Stimulated activated CD8-positive, alpha-beta memory T cell treated with anti-CD3 and anti-CD28 coated beads, Interleukin-7, amount 100 ng/mL, for 4 hours (primary cell): Measurements from ENCODE around the gene SIDT2.

Source experiments
- DNase-seq, 2 donors: peaks; one replicate each; pipeline ENCODE4 v3.0.0-alpha.2; 2020; ENCODE audit warnings: low read depth in 2 of 2

The SIDT2 gene

GRCh38 chr11:117189191-117189940 lies 10.8 kb downstream of the SIDT2 start:
- no peak for DNase-seq

DNA sequence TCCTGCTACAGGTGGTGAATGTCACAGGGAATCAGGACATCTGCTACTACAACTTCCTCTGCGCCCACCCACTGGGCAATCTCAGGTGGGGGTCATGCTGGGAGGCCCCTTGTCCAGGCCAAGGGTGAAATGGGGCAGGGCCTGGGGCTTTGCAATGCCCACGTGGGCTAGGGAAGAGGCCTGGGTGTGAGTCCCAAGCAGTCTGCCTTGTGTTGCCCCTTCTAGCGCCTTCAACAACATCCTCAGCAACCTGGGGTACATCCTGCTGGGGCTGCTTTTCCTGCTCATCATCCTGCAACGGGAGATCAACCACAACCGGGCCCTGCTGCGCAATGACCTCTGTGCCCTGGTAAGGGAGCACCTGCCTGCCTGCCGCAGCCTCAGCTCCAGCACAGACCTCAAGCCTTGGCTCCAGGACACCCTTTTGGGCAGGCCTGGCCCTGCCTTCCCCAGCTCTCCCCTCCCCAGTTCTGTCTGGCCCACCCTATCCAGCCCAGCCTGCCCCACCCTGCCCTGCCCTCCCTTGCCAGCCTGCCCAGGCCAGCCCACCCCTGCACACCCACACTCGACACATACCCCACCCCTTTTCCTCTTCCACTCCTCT lies 11.5 kb downstream of the SIDT2 start:
- no peak for DNase-seq

DNA sequence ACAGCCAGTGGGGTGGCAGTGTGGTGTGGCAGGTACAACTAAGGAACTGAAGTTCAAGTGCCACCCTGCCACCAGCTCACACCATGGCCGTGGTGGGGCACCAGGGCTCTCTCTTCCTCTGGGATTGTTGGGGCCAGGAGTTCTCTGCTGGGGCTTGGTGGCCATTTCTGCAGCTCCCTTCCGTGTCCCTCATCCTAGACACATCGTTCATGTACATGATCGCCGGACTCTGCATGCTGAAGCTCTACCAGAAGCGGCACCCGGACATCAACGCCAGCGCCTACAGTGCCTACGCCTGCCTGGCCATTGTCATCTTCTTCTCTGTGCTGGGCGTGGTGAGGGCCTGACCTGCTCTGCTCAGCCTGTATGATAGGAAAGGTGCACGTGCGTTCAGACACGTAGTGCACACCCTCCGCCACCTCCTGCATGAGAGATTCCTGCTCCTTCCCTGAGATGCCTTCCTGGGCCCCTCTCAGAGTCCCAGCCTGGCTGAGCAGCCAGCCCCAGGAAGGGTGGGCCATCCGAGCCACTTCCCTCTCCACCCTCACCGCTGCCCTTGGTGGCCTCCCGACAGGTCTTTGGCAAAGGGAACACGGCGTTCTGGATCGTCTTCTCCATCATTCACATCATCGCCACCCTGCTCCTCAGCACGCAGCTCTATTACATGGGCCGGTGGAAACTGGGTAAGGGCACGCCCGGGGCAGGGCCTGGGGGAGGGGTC lies 13.3 kb downstream of the SIDT2 start:
- no peak for DNase-seq

- no peak for DNase-seq
Observed at GRCh38 chr11:117192401-117192875, 13.9 kb downstream of the SIDT2 start.

DNA sequence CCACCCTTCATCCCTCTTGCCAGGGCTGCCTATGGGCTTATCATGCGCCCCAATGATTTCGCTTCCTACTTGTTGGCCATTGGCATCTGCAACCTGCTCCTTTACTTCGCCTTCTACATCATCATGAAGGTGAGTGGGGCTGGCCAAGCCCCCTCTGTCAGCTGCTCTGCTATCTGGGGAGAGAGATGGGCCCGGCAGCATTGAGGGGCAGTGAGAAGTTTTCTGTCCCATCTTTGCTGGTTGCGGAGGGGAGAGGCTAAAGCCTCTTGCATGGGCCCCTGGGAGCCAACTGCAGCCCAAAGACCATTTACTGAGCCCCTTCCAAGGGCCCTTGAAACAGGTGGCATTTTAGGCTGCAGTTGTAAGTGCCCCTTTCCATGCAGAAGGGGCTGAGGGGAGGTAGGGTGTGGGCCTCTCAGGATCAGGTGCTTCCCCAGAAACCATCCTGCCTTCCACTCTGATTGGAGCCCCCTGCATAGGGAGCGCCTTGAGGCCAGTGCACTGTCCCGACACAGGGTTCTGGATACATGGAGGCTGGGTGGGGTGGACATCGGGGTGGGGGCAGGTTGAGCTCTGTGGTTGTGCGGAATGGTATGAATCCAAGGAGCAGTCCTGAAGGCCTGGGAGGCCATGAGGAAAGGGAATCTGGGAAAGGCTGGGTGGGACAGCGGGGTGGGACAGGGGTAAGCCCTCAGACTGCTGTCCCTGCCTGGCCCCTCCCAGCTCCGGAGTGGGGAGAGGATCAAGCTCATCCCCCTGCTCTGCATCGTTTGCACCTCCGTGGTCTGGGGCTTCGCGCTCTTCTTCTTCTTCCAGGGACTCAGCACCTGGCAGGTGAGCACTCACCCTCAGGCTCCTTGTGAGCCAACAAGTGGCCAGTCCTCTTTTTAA lies 14.8 kb downstream of the SIDT2 start:
- no peak for DNase-seq

- no peak for DNase-seq
Observed at GRCh38 chr11:117194267-117194666, 15.7 kb downstream of the SIDT2 start.

GRCh38 chr11:117195258-117195657 lies 16.7 kb downstream of the SIDT2 start:
- DNase-seq: no peak

GRCh38 chr11:117195761-117196160 lies 17.2 kb downstream of the SIDT2 start:
- DNase-seq: no peak

- DNase-seq: no peak
Observed at GRCh38 chr11:117197006-117197405, 18.5 kb downstream of the SIDT2 start.

- DNase-seq: no peak
Observed at GRCh38 chr11:117197516-117198456, 19.2 kb downstream of the SIDT2 start.

- no peak for DNase-seq
Observed at GRCh38 chr11:117198613-117199012, 20.1 kb downstream of the SIDT2 start.

- DNase-seq: no peak
Observed at GRCh38 chr11:117199053-117199915, 20.7 kb downstream of the SIDT2 start, which contains the start of gene TAGLN. TAGLN (plus strand) TSS chr11:117199370; CDS start chr11:117203014, 3,644 bp downstream.

GRCh38 chr11:117199916-117200812 lies 21.6 kb downstream of the SIDT2 start:
- no peak for DNase-seq

DNA sequence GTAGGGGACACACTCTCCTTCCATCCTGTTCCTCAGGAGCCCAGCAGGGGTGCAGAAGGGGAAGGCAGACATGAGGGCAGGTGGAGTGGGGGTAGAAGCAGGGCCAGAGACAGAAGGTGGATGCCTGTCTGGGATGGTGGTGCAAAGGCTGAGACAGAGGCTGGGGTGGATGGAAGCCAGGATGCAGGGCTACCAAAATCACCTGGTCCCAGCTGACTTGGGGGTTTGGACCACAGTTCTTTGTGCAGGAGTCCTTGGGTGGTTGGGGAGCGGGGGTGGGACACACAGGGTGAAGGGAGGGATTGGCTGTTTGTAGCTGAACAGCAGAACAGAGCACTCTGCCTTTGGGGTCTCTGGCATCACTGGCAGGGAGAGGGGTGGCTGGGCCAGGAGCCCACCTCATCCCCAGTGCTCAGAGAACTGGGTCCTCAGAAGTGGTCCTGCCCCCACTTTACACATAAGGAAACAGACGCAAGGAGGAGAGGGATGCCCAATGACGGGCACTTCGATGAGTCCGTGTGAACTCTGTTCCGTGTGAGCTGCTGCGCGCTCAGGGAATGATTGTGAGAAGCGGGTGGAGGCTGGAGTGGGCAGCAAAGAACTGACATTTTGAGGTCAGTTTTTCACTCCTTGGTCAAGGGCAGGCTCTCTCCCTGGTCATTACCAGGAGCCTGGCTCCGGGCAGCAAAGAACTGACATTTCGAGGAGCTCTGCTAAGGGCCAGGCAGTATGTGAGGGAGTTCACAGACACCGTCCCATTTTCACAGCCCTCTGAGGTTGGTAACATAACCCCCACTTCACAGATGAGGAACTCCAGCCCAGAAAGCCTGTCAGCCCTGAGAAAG lies 22.5 kb downstream of the SIDT2 start:
- no peak for DNase-seq

GRCh38 chr11:117201658-117202305 lies 23.2 kb downstream of the SIDT2 start:
- no peak for DNase-seq

DNA sequence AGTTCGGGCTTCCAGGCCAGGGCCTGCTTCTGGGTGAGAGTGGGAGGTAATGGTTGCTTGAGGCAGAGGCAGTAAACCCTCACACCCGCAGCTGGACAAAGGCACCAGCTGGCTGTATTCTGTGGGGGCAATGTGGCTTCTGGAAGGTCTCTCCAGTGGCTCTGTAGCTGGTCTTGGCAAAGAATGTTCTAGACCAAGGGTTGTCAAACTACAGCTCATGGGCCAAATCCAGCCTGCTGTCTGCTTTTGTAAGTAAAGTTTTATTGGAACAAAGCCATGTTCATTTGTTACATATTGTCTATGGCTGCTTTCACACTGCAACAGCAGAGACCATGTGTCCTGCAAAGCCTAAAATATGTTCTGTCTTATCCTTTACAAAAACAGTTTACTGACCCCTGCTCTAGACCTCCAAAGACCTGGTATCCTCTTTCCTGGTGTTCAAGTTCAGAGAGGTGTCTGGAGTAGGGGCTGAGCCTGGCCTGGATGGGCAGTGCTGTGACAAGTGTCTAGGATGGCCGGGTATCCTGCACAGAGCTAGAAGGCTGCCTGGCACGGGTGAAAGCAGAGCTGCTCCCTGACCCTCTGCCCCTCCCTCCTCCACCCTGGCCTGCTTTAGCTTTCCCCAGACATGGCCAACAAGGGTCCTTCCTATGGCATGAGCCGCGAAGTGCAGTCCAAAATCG lies 24.0 kb downstream of the SIDT2 start:
- no peak for DNase-seq

GRCh38 chr11:117203069-117203407 lies 24.5 kb downstream of the SIDT2 start:
- no peak for DNase-seq
